HuH-7.5 (cell line): ENCODE measurements around the gene HYAL4.
"Not testable (repeated sequence)": the region's sequence is repeated elsewhere in the genome, so short reads cannot be mapped to it uniquely, and the experiment has no call there.

ENCODE experiments used
- DNase-seq: peaks from one replicate; pipeline ENCODE4 v3.0.0; 2011; ENCODE audit warnings: low spot score

HYAL4 gene

DNA sequence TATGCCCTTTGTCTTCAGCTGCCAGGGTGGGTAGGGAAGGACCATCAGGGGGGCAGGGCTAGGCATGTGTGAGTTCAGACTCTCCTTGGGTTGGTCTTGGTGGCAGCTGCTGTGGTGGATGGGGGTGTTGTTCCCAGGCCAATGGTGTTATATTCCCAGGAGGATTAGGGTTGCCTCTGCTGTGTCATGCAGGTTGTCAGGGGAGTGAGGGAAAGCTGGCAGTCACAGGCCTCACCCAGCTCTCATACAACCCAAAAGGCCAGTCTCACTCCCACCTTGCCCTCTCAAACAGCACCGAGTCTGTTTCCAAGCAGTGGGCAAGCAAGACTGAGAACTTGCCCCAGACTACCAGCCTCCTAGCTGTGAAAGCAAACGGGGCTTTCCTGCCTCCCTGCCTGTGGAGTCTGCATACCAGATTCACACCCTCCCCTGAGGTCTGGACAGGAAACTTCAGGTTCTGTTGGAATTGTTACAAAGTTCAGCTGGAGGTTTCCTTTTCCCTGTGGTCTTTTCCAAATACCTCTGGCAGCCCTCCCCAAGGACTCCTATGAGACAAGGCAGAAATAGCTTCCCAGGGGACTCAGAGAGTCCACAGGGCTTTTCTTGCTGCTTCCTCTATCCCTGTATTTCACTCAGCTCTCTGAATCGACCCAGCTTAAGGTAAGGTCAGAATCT is 1.4 kb downstream of the HYAL4 start:
- DNase-seq = no peak

- no peak for DNase-seq
These were observed 2.9 kb downstream of the HYAL4 start for GRCh38 chr7:123847868-123848267.

DNA sequence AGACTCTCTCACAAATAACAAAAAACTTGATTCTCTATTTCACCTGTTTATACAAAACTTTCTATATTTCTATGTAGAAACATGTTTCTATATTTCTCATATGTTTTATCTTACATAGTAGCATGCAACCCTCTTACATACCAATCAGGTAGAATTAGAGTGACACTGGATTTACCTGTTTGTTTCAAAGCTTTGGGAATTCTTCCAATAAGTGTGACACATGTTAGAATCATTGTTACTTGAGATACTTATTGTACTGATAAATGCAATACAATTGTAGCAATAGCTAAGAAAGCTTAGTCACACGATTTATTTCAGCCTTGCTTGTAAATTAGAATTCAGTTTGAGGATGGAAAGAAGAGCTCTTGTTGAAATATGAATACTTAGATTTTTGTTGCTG is 4.9 kb downstream of the HYAL4 start:
- no peak for DNase-seq

DNA sequence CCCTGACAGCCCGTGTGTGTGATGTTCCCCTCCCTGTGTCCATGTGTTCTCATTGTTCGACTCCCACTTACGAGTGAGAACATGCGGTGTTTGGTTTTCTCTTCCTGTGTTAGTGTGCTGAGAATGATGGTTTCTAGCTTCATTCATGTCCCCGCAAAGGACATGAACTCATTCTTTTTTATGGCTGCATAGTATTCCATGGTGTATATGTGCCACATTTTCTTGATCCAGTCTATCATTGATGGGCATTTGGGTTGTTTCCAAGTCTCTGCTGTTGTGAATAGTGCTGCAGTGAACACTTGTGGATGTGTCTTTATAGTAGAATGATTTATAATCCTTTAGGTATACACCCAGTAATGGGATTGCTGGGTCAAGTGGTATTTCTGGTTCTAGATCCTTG is 6.4 kb downstream of the HYAL4 start:
- DNase-seq = not testable (repeated sequence)

- not testable (repeated sequence) for DNase-seq
These were observed 9.3 kb downstream of the HYAL4 start for GRCh38 chr7:123854291-123854690.

DNA sequence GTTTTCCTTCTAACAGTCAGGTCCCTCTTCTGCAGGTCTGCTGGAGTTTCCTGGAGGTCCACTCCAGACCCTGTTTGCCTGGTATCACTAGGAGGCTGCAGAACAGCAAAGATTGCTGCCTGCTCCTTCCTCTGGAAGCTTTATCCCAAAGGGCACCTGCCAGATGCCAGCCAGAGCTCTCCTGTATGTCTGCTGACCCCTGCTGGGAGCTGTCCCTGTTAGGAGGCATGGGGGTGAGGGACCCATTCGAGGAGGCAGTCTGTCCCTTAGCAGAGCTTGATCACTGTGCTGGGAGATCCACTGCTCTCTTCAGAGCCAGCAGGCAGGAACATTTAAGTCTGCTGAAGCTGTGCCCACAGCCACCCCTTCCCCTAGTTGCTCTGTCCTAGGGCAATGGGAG is 11.5 kb downstream of the HYAL4 start:
- not testable (repeated sequence) for DNase-seq

DNA sequence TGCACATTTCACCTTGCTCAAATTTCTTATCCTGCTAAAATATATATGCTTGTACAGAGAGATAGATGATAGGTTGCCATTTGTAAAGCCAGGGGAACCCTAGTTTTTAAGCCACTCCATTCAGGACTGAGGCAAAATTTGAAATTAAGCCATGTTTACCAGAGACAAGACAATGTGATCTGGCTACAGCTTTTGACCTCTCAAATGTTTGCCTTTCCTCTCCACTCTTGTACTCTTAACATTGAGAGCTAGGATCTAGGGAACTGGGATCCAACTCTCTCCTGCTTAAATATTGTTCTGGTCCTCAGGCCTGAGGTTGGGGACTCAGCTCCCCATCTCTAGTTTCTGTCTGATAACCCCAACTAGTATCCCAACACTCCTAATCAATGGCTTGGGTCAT is 15.9 kb downstream of the HYAL4 start:
- DNase-seq = no peak

DNA sequence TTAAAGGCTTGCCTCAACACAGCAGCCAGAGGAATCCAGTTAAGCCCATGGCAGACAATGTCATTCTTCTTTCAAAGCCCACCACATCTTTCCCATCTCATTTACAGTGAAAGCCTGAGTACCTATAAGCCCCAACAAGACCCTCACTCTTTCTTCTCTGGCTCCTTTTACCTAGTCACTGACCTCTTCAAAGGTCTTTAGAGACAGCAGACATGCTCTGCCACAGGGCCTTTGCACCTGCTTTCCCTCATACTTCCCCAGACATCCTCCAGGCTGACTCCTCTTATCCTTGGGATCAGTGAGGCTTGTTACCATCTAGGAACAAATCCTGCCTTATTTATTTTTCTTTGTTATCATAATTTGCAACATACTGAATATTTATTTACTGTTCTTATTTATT is 17.8 kb downstream of the HYAL4 start:
- no peak for DNase-seq

DNA sequence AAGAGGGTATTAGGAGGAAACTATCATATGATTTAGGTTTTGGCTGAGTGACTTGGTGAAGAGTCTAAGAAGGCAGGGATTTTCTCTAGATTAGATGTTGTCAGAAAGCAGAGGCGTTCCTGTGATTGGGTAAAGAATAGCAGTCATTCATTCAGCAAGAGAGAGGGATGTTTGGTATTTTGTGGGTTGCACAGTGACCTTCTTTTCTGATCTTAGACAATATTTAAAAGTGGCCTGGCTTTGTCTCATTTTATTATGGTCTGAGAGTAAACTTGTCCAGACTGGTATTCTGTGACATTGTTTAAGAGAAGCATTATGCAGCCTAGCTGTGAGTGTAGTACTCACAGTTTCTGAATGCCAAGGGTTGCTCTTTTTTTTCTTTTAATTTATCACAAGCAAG is 18.5 kb downstream of the HYAL4 start:
- DNase-seq = no peak

GRCh38 chr7:123864012-123864411 is 19.0 kb downstream of the HYAL4 start:
- no peak for DNase-seq

DNA sequence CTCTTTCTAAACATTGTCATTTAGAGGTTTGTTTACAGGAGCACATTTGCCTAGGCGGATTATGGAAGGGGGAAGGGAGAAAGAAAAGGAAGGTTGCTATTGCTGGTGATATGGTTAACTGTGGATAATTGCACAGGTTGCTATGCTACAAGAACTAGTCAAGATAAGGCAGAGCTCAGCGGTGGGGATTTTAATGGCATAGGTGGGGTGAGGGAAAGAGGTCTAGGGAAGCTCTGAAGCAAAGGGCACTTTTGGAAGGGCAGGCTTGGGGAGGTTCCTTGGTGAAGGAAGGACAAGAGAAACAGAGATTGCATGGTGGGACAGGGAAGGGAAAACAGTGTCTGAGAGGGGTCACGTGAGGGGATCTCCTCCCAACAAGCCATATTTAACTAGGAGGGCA is 19.5 kb downstream of the HYAL4 start:
- DNase-seq = no peak

DNA sequence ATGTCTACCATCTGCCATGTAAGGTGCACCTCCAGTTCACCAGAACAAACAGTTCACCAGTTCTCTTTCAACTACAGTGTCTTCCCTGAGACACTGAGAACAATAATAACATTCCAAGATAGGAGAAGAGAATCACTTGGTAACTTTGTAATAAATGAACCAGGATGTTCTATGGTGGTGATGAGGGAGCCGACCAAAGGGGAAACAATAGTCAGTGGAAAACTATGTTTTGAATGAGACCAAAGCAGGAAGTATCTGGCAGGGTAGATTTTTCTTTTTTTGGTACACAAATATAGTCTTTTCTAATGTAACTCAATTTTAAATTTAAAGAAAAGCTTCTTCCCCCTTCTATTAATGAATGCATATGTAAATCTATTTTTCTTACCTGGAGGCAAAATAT is 20.0 kb downstream of the HYAL4 start:
- no peak for DNase-seq

- no peak for DNase-seq
These were observed 20.6 kb downstream of the HYAL4 start for GRCh38 chr7:123865517-123866117.

GRCh38 chr7:123867225-123867624 is 22.3 kb downstream of the HYAL4 start:
- no peak for DNase-seq

DNA sequence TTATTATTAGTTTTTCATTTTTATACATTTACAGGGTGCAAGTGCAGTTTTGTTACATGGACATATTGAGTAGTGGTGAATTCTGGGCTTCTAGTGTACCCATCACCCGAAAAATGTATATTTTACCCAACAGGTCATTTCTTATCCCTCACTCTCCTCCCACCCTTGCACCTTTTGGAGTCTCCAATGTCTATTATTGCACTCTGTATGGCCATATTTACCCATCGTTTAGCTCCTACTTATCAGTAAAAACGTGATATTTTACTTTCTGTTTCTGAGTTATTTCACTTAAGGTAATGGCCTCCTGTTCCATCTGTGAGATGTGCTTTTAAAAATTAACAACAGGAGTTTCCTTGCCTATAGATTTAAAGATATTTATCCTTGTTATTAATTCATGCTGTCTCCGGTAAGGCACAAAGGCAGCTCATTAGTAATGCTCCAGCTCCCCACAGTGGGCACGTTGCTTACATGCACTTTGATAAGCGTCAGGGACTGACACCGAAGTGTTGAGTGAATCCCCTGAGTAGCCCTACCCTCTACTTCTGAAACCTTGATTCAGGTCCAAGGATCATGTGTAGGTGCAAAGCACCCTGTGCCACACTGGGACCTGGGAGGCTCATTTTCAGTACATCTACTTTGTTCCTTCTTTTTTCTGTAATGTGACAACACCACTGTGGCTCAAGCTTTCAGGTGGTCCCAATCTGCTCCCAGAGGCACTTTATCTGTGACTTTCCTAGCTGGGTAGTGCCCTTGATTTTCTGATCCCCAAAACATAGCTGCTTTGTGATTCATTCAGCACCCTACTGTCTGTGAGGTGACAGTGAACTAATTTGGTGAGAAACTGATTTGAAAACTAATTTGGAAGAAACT is 27.3 kb downstream of the HYAL4 start:
- peak; percentile 16 for DNase-seq

GRCh38 chr7:123872908-123873307 is 27.9 kb downstream of the HYAL4 start:
- no peak for DNase-seq

DNA sequence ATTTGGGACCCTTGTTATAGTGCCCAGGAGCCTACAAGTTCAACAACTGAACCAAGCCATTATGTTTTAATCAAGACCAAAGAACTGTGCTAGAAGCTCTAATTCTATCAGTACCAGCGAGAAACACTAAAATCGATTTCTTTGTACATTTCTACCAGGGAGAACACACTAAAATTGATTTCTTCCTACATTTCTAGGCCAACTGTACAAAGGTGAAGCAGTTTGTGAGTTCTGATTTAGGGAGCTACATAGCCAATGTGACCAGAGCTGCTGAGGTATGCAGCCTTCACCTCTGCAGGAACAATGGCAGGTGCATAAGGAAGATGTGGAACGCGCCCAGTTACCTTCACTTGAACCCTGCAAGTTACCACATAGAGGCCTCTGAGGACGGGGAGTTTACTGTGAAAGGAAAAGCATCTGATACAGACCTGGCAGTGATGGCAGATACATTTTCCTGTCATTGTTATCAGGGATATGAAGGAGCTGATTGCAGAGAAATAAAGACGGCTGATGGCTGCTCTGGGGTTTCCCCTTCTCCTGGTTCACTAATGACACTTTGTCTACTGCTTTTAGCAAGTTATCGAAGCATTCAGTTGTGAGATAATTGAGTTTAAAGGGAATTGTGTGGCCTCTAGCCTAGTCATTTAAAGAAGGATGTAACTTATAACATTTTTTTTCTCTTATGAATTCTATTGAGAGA is 31.7 kb downstream of the HYAL4 start:
- DNase-seq = no peak

GRCh38 chr7:123879628-123880027 is 34.7 kb downstream of the HYAL4 start:
- no peak for DNase-seq

DNA sequence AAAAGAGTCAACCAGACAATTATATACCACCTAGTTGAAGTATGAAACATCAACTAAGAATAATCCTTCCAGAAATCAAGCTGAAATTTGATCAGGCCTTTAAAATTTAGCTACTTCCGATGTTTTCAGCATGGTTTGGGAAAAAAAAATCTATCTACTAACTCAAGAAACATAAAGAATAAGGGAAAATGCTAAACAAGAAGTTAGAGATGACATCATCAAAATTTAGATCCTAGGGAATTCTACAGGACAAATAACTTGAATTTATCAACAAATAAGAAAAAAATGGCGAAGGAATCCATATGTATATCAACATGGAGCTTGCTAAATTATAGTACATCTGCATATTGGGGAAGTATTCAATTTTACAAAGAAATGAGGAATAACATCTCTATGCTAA is 36.3 kb downstream of the HYAL4 start:
- no peak for DNase-seq

GRCh38 chr7:123883154-123883553 is 38.2 kb downstream of the HYAL4 start:
- DNase-seq = no peak

DNA sequence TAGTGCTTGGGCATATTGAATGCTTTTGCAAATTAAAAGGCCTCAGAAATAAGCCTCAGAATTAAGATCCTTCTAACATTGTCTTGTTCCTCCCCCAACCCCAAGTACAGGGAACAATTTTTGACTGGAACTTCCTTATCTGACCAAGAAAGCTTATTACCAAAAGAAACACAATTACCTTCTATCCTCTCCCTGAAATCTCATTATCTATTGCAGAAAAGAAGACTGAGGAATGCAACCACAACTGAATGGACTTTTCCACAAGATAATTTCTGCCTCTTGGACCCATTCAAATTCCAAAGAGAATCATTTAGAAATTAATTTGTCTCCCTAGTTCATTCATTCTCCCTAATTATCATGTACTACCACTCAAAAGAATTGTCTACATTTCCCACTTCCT is 43.2 kb downstream of the HYAL4 start:
- DNase-seq = no peak

- not testable (repeated sequence) for DNase-seq
These were observed 49.8 kb downstream of the HYAL4 start for GRCh38 chr7:123894753-123895152.

- DNase-seq = no peak
These were observed 56.1 kb downstream of the HYAL4 start for GRCh38 chr7:123901101-123901500.
